Measurements from ENCODE around the gene MOSMO.

DNA sequence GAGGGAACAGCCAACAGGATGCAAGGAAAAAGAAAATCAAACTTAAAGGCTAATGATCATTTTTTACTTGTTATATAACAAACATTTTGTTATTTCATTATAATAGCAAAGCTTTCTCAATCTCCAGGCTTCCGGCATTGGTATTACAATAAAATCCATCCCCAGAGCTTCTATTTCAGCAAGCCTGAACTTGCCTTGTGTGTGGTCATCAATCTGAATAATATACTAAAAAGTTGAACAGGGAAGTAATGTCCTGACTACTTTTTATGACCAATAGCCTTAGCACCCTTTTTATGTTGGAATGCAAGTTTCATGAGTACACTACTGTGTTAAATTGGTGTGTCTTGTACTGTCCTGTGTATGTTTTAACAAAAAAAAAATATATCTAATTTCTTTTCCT lies 57.3 kb downstream of the MOSMO start:
- TF ChIP-seq THRA (IDR thresholded peaks at IDR 0.05) (no peak), NR1H2 (CRISPR knock-in tag; IDR thresholded peaks at IDR 0.05) (no peak), SRSF9 (IDR thresholded peaks at IDR 0.05; ENCODE audit: borderline replicate concordance, low read depth, low read length) (no peak), ATF7 (IDR thresholded peaks at IDR 0.05) (no peak), POLR2A (conservative IDR thresholded peaks at IDR 0.05) (no peak), TARDBP (IDR thresholded peaks at IDR 0.05) (no peak)
- TF ChIP-seq, protein P1, sequence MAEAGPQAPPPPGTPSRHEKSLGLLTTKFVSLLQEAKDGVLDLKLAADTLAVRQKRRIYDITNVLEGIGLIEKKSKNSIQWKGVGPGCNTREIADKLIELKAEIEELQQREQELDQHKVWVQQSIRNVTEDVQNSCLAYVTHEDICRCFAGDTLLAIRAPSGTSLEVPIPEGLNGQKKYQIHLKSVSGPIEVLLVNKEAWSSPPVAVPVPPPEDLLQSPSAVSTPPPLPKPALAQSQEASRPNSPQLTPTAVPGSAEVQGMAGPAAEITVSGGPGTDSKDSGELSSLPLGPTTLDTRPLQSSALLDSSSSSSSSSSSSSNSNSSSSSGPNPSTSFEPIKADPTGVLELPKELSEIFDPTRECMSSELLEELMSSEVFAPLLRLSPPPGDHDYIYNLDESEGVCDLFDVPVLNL (CRISPR knock-in tag; IDR thresholded peaks at IDR 0.05; ENCODE audit: low read depth) = no peak
